ENCODE data around the gene SGCD.

The SGCD gene

DNA sequence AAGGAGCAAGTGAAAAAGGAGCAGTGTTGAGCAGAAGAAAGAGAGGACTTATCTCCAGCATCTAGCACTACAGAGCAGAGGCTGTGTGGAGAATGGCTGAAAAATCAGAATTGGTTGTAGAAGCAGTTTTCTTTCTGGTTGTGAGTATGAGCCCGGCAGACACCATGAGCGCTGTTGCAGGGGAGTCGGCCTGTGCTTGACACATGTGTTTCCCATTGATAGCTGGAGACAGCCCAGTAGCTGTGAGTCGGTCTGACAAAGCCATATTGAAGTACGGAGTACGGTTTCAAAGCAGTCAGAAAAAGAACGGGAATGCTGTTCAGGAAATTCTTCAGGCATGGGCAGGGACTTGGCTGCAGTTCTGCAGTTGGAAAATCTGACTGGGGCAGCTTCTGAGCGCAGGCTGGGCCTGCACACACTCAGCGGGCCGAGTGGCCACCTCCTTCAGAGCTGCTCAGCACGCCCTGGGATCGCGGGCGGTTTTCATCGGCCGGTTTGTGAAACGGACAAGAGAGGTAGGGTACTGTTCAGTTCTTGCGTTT is at the start of gene SGCD:
SGCD (plus strand) TSS at position 447 of the 542 bp plus-strand sequence.
- DNase-seq = peak; percentile 27

DNA sequence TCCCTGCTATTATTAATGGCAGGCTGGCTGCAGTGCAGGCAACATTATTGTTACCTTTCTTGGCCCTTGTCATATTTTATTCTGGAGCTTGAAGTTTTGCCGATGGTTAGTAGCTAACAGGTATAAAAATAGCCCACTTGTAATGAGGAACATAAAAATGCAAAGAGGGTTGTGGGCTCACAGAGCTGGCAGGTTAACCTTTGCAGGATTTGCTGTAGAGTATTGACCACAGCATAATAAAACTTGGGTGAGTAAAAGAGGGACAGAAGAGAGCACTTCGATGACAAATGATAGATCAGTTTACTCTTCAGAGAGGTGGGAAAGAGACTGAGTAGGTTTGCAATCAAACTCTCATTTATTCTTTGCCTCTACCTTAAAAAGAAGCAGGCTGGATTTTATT is 49.7 kb upstream of the SGCD start:
- DNase-seq = no peak

DNA sequence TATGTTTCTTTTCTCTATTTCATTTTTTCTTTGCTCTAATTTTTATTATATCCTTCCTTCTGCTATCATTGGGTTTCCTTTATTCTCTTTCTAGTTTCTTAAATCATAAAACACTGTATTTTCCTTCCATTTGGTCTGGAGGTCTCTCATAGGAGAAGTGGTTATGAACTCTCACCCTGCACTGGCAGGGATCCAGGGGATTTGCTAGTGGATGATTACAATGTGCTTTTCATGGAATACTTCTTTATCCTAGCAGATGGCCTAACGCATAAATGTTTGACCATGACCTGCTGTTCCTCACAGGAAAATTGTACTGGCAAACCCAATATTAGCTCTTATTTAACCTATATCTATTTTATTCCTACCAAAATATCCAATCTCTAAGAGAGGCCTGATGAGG is 31.5 kb upstream of the SGCD start:
- no peak for DNase-seq

DNA sequence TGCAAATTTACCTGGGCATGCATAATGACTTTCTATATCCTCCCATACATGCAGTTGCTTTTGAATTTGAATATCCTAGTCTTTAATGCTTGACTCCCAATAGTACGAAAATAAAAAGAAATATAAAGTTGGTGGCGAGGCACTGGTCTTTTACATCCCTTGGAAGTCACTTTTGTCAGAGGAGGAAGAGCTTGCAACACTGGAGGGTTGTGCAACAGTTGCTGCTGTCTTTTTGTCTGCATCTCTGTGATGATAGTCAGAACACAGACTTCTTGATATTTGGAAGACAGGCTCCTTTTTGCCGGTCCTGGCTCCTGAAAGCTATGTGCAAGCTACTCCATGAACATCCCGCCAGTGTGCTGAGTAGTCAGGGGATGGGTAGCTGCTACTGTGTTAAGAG is 16.8 kb upstream of the SGCD start:
- DNase-seq = no peak

DNA sequence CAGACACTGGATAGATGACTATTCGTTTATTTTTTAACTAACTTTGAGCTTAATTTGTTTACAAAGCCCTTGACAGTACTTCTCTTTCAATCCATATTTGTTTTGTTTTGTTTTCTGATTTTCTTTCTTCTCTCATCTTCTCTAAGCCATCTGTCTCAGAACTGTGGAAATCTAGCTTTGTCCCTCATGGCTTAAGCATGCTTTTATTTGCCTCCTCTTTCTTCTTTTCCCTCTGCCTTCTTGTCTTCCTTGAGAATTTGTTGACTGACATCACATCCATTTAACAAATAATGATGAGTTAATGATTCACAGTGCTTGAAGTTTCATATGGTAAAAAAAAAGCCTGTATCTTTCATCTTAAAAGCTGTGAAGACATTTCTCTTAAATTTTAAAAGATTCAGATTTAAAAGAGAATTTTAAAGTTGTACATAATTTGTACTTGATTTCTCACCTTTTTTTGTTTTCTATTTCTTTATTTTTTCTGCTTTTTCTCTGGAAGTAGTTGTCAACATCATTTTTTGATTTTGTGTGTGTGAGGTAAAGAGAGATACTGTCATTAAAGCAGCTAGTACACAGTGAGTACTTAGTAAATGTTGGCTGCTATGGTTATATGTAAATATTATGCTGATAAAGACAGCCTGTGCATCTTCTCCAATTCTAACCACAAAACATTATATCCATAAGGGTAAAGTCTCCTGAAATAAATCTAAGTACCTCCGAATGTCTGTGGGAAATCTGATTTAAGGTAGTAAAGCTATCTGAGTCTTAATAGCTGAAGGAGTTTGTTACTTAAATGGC is 13.9 kb upstream of the SGCD start:
- no peak for DNase-seq

DNA sequence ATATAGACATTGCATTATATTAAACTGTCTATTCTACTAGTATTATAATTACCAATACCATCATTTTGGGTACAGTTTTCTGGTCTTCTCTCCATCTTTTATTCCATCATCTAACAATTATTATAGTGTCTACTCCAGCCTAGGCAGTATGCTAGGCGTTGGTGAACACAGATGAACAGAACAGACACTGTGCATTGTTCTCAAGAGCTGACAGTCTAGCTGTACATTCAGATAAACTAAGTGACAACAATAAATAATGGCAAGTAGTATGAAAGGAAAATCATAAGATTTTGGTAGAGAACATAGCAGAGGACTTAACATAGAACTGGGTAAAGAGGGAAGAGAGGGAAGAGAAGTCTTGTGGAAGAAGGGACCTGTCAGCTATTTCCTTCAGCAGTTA is 12.5 kb upstream of the SGCD start:
- DNase-seq = no peak

DNA sequence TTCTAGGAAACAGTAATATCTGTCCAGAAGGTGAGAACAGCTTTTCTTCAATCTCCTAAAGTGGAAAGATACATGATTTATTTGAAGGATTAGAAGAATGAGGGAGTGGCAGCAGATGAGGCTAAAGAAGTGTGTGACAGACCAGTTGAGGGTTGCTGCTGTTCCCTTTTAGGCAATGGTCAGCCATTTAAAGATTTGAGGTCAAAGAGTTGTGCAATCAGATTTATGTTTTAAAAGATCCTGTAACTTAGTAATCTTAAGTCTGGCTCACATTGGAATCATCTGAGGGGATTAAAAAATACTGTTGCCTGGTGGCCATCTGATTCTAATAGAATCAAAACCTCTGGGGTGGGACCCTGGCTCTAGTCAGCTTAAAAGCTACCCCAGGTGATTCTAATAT is 4.3 kb upstream of the SGCD start:
- DNase-seq = no peak

DNA sequence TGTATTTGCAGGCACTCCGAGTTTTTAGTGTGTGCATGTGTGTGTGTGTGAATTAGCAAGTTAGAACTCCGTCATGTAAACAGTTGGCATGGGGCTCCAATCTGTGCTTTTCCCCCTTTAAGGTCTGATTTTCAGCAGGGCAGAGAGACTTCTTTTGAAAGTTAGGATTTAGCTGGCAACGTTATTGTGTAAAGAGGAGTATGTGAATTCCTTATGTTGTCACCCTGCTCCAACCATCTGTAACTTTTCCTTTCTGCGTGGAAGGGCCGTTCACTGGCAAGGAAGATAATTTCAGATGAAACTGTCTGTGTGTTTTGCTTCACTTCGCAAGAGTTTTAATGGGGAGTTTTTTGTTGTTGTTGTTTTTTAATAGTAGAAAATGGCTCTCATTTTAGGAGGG is 332 bp downstream of the SGCD start:
- no peak for DNase-seq

DNA sequence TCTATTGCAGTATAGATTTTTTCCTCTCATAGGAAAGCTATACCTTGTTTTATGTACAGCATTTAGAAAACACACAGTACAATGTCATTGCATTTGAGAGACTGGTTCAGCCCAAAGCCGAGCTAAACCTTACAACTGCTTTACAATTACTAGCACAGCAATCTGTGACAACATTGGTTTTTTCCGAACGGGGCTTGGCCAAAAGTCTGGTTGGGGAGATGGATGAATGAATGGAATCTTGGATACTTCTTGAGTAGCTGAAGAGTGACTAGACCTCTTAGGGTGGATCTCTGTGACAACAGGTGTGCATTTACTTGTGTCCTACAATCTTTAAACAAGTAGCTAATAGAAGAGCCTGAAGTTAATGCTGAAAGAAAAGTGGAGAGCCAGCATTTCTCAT is 1.2 kb downstream of the SGCD start:
- no peak for DNase-seq

DNA sequence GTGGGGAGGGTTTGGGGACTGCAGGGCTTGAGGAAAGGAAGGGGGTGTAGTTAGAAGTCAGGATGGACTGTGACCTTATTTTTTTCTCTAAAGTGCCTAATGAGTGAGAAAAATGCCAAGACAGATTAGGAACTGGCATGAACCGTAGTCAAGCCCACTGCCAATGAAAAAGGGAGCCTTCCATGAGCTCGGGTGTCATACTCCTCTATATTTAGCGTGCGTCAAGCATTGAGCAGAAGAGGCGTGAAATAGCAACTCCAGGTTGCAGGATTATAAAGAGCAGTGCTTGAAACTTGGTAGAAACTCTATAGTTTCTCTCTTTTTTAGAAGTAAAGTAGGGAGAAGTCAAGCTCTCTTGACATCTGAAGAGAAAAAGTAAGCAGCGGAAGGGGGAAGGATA is 1.8 kb downstream of the SGCD start:
- no peak for DNase-seq

DNA sequence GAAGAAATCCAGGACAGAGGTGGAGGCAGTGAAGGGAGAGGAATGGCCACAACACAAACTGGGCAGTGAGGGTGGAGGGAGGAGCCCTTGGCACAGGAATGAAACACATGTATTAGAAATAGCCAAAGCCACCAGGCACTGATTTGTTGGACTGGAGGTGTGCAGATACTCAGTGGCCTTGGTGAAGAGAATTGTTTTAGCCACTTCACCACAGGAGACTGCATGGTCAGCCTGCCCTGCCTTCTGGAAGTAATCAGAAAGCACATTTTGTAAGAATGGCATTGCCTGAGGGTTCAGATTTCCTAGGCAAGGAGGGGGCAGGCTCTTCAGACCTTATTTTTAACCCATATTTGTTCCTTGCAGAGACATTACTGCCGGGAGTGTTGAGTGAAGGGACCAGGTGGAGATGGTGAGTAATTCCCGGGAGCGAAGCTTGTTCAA is 2.2 kb downstream of the SGCD start:
- DNase-seq = no peak

DNA sequence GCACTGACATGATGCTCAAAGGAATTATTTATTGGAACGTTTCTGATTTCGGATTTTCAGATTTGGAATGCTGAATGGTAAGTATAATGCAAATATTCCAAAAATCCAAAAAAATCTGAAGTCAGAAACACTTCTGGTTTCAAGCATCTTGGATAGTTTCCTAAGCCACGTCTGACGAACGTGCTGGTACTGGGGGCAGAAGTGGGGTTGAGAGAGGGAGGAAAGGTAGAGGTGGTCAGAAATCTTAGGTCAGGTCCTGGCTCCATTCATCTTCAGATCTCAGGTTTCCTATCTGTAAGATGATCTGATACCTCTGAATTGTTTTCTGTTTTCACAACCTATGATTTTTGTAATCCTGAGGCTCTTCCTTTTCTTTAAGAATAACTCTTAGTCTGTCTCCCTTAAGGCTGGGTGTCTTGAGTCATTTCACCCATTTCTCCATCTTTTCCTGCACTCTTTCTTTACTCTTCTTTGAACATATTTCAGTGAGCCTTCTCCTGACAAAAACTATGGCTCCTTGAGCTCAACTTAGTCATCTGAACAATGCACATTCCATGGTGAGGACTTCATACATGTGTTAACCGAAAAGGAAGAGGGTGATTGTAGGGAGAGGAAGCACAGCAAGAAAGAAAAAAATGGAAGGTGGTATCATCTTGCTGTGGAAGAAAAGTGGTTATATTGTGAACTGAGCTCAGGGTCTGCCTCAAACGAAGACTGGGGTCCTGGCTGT is 3.3 kb downstream of the SGCD start:
- DNase-seq = no peak

DNA sequence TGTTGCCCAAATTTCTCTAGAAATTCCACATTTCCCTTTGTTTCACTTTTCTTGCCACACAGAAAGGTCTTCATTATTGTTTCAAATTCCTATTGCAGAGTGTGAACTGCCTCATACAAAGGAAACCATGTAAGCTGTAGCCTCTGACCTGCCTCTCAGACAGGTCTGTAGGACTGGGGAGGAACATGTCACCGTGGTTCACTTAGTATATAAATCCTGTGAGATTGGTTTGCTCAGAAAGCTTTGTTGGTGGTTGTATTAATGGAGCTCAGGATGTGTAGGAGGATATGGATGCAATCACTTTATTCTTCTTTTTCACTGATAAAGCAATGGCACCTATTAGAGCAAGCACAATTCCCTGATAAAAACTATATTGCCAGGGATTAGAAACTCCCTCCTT is 4.2 kb downstream of the SGCD start:
- DNase-seq = no peak

DNA sequence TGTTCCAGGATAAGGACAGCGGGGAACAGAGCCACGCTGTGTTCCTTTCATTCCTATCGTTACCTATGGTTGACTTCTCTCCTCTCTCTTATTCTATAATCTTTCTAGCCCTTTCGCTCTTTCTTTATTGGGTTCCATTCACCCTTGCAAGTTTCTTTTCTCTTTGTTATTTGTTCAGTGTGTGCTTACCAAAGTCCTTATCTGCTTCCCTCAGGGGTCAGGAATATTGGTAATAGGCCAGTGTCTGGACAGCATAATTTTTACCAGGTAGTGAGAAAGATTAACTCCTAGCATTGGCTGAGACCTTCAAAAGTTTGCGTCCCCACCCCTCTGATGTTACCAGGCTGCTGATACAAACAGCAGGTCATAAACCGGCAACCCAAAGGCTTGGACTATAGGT is 4.9 kb downstream of the SGCD start:
- DNase-seq = no peak

DNA sequence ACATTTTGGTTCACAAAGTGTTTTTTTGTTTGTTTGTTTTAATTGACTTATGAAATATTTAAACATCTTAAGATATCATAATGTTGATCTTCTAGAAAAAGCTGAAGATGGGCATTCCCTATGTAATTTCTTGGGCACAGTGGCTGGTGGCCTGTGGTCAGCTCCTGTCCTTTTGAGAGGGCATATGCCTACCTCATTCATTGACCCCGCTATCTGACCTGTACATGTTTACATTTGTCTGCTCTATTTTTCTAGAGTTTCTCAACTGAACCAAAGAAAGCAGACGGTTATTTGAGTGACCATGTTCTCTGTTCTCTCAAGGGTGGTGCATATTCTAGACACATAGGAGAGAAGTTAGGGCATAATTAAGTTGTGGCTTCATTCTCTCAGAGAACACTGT is 5.3 kb downstream of the SGCD start:
- DNase-seq = no peak

DNA sequence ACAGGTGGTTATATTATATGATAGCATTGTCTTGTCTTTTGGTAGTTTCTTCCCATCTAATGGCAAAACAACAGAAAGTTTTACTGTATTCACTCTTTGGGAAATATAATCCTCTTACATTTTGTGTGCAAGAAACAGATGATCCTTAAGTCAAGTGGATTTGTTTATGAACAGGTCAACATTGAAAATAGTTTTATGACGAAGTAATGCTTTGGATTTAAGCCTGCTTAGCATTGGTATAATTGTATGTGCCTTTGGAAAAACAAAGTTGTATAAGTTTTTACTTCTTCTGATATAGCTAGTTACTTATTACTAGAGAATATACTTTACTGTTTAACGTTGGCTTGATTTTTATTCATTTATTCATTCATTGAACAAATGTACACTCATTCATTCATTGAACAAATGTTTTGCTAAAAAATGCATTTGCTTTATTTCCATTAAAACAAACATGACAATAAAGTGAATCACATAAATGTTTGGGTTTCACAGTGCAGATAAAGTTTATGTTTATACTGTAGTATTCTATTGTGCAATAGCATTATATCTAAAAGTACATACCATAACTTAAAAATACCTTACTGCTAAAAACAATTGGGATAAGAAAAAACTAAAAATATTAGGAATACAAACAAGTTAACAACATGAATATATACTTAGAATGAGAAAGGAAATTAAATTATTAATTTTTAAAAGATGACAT is 12.3 kb downstream of the SGCD start:
- DNase-seq = no peak

DNA sequence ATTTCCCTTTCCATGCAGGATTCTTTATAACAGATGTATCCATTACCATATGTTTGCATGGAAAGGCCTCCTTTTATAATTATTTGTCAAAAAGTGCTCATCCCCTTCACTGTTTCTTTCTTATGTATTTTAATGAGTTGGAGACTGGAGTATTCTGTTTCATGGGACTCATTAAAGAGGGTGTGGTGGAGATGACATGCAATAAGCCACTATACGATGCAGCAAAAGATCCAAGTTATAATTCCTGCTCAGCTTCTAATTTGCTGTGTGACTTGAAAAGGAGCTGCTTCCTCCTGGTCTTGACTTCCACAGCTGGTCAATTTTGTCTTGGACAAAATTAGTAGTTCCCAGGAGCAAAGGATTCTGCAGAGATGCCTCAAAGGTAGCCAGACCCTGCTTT is 13.9 kb downstream of the SGCD start:
- no peak for DNase-seq

DNA sequence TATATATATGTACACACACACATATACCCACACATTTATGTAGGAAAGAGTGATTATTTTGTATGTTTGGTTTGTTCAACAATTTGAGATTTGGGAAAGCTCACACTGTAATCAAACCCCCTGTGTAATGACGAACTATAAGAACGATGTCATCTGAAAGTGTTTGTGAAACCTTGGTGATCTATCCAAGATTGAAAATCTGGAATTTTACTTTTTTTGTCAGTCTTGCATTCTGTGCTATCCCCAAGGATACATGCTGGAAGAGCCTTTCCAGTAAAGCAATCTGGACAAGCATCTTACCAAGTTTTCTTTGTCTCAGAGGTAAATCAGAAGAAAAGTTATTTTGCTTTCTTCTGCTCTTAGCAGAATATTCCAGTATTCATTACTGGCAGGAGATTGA is 23.3 kb downstream of the SGCD start:
- DNase-seq = no peak

DNA sequence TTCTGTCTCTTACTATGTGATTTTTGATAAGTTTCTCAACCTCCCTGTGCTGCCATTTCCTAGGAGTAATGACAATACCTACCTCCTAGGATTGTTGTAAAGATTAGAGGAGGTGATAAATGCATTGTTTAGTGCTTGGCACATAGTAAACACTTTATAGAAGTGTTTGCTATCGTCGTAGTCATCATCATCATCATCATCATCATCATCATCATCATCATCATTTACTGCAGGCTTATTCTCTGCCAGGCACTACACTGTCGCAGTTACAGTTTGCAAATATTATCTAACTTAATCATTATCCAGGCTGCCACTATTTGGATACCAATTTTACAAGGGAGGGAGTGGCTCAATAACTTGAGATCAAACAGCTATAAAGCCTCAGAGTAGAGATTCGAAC is 24.5 kb downstream of the SGCD start:
- DNase-seq = no peak

DNA sequence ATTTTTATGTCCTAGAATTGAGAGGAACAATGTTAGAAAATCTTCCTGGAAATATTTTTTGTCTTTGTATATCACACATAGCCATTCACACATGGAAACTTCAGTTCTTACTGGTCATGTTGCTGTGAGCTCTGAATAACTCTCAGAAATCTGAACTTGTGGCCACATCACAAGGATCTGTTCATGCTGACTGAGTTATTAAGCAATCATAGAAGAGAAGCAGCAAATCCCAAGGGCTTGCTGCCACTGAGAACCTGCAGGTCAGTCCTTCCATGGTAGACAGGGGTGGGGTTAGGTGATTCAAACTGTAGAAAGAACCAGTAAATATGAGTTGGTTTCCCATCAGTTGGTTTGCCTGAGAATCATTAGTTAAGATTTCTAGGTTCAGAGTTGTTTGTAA is 27.6 kb downstream of the SGCD start:
- DNase-seq = no peak

DNA sequence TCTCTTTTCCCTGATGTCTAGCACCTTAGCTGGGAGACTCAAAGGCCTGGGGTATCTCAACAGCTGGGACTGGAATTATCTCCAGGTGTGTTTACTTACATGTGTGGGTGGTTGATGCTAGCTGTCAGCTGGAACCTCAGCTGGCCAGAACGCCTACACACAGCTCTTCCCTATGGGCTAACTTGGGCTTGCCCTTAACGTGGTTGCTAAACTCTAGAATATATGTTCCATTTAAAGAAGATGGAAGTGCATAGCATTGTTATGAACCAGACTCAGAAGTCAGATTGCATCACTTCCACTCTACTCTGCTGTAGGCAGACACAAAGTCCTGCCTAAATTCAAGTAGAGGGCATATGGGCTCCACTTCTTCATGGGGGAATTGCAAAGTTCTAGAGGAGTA is 29.3 kb downstream of the SGCD start:
- no peak for DNase-seq

DNA sequence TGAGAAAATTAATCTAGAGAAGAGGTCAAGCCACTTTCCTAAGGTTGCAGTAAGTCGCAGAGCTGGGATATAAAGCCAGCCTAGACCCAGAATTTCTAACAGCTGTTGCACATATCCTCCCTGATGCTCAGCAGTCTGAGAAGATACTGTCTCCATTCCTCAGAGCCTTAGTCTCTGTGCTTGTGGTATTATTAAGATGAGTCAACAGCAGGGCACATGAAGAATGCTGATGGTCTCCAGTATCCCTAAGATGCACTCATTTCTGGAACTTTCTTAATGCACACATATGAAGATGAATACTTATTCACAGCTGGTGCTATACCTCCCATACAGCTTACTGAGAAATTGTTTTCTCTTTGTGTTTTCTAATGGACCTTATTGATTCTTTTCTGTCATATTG is 32.5 kb downstream of the SGCD start:
- DNase-seq = no peak

DNA sequence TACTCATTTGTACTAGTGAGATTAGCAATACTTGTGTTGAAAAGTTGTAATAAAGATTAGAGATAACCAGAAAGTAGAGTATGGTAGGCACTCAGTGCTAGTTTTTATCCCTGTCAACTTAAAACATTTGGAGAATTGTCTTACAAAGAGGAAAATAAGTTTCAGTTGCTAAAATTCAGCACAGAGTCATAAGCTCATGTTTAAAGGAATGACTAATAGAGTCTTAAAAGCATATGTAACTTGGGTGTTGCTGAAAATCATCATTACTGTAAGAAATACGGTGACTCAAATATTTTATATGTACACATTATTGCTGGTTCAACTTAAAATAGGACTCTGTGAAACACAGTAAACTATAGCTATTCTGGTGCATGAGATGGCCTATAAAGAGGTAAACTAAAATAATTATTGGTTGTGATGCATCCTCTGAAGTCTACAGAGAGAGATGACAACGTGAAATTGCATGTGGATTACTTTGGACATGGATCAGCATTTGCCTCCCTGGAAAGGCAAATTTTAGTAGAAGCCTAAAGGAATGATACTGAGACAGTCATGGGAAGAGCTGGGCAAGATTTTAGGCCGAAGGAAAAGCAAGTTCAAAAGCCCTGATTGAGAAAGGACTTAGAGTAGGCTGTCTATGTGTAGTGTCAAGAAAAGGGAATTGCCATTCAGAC is 34.6 kb downstream of the SGCD start:
- no peak for DNase-seq

All from NCI-H446 treated with DMSO at 0.1 percent for 48 hours (cell line).